ENCODE measurements around the gene DAB1. TPM values are rescaled to one million over a fixed set of nuclear protein-coding genes. Genes with fewer than 3 reads are reported as not detected.

DAB1 gene
- total and polyA plus RNA-seq, 2 of the 8 experiments (the other 6 are each of a cell fraction or from before 2014, with no cell fraction given): 4.4 to 11.8 TPM

DNA sequence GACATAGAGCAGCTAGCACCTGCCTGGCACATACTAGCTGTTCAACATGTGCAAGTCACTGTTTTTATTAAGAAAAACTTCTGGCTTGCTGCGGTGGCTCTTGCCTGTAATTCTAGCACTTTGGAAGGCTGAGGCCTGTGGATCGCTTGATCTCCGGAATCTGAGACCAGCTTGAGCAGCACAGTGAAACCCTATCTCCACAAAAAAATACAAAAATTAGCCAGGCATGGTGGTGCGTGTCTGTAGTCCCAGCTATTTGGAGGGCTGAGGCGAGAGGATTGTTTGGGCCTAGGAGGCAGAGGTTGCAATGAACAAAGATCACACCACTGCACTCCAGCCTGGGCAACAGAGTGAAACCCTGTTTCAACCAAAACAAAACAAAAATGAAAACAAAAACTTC is 430.4 kb downstream of the DAB1 start (continued):
- TF ChIP-seq, protein P1, sequence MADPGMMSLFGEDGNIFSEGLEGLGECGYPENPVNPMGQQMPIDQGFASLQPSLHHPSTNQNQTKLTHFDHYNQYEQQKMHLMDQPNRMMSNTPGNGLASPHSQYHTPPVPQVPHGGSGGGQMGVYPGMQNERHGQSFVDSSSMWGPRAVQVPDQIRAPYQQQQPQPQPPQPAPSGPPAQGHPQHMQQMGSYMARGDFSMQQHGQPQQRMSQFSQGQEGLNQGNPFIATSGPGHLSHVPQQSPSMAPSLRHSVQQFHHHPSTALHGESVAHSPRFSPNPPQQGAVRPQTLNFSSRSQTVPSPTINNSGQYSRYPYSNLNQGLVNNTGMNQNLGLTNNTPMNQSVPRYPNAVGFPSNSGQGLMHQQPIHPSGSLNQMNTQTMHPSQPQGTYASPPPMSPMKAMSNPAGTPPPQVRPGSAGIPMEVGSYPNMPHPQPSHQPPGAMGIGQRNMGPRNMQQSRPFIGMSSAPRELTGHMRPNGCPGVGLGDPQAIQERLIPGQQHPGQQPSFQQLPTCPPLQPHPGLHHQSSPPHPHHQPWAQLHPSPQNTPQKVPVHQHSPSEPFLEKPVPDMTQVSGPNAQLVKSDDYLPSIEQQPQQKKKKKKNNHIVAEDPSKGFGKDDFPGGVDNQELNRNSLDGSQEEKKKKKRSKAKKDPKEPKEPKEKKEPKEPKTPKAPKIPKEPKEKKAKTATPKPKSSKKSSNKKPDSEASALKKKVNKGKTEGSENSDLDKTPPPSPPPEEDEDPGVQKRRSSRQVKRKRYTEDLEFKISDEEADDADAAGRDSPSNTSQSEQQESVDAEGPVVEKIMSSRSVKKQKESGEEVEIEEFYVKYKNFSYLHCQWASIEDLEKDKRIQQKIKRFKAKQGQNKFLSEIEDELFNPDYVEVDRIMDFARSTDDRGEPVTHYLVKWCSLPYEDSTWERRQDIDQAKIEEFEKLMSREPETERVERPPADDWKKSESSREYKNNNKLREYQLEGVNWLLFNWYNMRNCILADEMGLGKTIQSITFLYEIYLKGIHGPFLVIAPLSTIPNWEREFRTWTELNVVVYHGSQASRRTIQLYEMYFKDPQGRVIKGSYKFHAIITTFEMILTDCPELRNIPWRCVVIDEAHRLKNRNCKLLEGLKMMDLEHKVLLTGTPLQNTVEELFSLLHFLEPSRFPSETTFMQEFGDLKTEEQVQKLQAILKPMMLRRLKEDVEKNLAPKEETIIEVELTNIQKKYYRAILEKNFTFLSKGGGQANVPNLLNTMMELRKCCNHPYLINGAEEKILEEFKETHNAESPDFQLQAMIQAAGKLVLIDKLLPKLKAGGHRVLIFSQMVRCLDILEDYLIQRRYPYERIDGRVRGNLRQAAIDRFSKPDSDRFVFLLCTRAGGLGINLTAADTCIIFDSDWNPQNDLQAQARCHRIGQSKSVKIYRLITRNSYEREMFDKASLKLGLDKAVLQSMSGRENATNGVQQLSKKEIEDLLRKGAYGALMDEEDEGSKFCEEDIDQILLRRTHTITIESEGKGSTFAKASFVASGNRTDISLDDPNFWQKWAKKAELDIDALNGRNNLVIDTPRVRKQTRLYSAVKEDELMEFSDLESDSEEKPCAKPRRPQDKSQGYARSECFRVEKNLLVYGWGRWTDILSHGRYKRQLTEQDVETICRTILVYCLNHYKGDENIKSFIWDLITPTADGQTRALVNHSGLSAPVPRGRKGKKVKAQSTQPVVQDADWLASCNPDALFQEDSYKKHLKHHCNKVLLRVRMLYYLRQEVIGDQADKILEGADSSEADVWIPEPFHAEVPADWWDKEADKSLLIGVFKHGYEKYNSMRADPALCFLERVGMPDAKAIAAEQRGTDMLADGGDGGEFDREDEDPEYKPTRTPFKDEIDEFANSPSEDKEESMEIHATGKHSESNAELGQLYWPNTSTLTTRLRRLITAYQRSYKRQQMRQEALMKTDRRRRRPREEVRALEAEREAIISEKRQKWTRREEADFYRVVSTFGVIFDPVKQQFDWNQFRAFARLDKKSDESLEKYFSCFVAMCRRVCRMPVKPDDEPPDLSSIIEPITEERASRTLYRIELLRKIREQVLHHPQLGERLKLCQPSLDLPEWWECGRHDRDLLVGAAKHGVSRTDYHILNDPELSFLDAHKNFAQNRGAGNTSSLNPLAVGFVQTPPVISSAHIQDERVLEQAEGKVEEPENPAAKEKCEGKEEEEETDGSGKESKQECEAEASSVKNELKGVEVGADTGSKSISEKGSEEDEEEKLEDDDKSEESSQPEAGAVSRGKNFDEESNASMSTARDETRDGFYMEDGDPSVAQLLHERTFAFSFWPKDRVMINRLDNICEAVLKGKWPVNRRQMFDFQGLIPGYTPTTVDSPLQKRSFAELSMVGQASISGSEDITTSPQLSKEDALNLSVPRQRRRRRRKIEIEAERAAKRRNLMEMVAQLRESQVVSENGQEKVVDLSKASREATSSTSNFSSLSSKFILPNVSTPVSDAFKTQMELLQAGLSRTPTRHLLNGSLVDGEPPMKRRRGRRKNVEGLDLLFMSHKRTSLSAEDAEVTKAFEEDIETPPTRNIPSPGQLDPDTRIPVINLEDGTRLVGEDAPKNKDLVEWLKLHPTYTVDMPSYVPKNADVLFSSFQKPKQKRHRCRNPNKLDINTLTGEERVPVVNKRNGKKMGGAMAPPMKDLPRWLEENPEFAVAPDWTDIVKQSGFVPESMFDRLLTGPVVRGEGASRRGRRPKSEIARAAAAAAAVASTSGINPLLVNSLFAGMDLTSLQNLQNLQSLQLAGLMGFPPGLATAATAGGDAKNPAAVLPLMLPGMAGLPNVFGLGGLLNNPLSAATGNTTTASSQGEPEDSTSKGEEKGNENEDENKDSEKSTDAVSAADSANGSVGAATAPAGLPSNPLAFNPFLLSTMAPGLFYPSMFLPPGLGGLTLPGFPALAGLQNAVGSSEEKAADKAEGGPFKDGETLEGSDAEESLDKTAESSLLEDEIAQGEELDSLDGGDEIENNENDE (IDR thresholded peaks at IDR 0.05; ENCODE audit: insufficient replicate concordance, low read length): no peak
- TF ChIP-seq PHF8 (conservative IDR thresholded peaks at IDR 0.05; ENCODE audit: low read depth, low read length): no peak
- no peak for TF ChIP-seq SP2 (IDR thresholded peaks at IDR 0.05; ENCODE audit: low read length)
- TF ChIP-seq POLR2A (IDR thresholded peaks at IDR 0.05; ENCODE audit: control extremely low read depth in 1 of 2, low read depth in 2 of 2, low read length in 2 of 2): no peak
- TF ChIP-seq YY1 (IDR thresholded peaks at IDR 0.05; ENCODE audit: low read depth, low read length): no peak
- no peak for TF ChIP-seq HDAC2 (IDR thresholded peaks at IDR 0.05; ENCODE audit: borderline replicate concordance in 1 of 2, low read depth in 2 of 2, low read length in 2 of 2)
- no peak for TF ChIP-seq CHD1 (IDR thresholded peaks at IDR 0.05; ENCODE audit: low read depth, low read length)
- no peak for TF ChIP-seq E2F6 (IDR thresholded peaks at IDR 0.05)
- no peak for TF ChIP-seq CBX8 (IDR thresholded peaks at IDR 0.05; ENCODE audit: borderline replicate concordance, low read depth, low read length)
- no peak for TF ChIP-seq RXRA (IDR thresholded peaks at IDR 0.05; ENCODE audit: insufficient read depth, low read depth, low read length)
- no peak for TF ChIP-seq FOSL1 (IDR thresholded peaks at IDR 0.05; ENCODE audit: insufficient read depth, low read depth, low read length)

All from H1 (cell line).